GM23338 (cell line): Measurements from ENCODE around the gene SEL1L3.

Experiments
- CREB1 ChIP-seq: fragments of 250-450 bp; sonication (Bioruptor Pico); IDR thresholded peaks from 2 replicates; pipeline ENCODE4 v1.5.0; 2020; ENCODE audit warnings: low read depth, mild to moderate bottlenecking, moderate library complexity
- EZH2 ChIP-seq: fragments of 200-600 bp; sonication (generic); IDR thresholded peaks from one replicate; pipeline ENCODE4 v1.8.0; 2017; ENCODE audit warnings: antibody characterized with exemption, mild to moderate bottlenecking, low read depth; ENCODE audit not compliant: unreplicated experiment
- EZH2phosphoT487 ChIP-seq: fragments of 200-600 bp; sonication (generic); IDR thresholded peaks from one replicate; pipeline ENCODE4 v1.8.1; 2018; ENCODE audit warnings: antibody characterized with exemption; ENCODE audit not compliant: unreplicated experiment
- JUNB ChIP-seq: IDR thresholded peaks from one replicate; pipeline ENCODE4 v1.6.1; 2016; ENCODE audit warnings: antibody characterized with exemption; ENCODE audit not compliant: unreplicated experiment
- NANOG ChIP-seq: IDR thresholded peaks from 2 replicates; pipeline ENCODE4 v1.6.1; 2016; ENCODE audit warnings: antibody characterized with exemption, borderline replicate concordance
- POLR2AphosphoS5 ChIP-seq: IDR thresholded peaks from 2 replicates; pipeline ENCODE4 v1.6.1; 2016; ENCODE audit warnings: antibody characterized with exemption, low read depth
- STAT1 ChIP-seq: IDR thresholded peaks from one replicate; pipeline ENCODE4 v1.6.1; 2016; ENCODE audit warnings: antibody characterized with exemption; ENCODE audit not compliant: unreplicated experiment
- ZNF114 ChIP-seq: fragments of 250-450 bp; sonication (Bioruptor Pico); IDR thresholded peaks from 2 replicates; pipeline ENCODE4 v1.5.0; 2020; ENCODE audit warnings: mild to moderate bottlenecking, moderate library complexity
- ZNF331 ChIP-seq: fragments of 250-450 bp; sonication (Bioruptor Pico); IDR thresholded peaks from 2 replicates; pipeline ENCODE4 v1.5.0; 2020; ENCODE audit warnings: low read depth, mild to moderate bottlenecking, moderate library complexity
- TF ChIP-seq, protein P1 (sequence below): IDR thresholded peaks from one replicate; pipeline ENCODE4 v1.6.1; 2018; ENCODE audit warnings: antibody characterized with exemption; ENCODE audit not compliant: unreplicated experiment
- TF ChIP-seq, protein P2 (sequence below), 2 experiments: fragments of 200-600 bp in 1 of 2; sonication (generic) in 1 of 2; conservative IDR thresholded peaks; 2 replicates each; pipeline versions ENCODE4 v1.5.1 to v1.6.1; 2016 to 2017; ENCODE audit warnings: antibody characterized with exemption in 2 of 2, low read depth in 2 of 2, mild to moderate bottlenecking in 2 of 2, moderate library complexity in 1 of 2
- TF ChIP-seq, protein P3 (sequence below): IDR thresholded peaks from 2 replicates; pipeline ENCODE4 v1.6.1; 2016; ENCODE audit warnings: antibody characterized with exemption
- TF ChIP-seq, protein P4 (sequence below): fragments of 250-450 bp; sonication (Bioruptor Pico); IDR thresholded peaks from 2 replicates; pipeline ENCODE4 v1.5.0; 2020; ENCODE audit warnings: mild to moderate bottlenecking, moderate library complexity

DNA sequence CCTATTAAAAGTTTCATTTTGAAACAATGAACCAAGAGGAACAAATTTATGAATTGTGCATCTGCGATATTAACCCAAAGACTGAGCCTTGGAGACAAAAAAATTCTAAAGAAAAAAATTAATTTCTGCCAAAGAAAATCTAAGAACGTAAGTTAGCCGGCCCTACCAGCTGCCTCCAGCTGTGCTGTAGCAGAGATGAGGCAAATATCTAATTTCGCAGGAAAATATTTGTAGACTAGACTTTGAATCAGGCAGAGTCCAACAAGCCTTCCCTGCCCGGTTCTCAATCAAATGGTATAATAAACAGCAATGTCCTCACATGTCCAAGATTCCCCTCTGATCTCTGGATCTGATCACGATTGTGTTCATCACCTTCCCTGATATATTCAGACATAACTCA, 30.0 kb upstream of the SEL1L3 start:
- TF ChIP-seq, protein P1, sequence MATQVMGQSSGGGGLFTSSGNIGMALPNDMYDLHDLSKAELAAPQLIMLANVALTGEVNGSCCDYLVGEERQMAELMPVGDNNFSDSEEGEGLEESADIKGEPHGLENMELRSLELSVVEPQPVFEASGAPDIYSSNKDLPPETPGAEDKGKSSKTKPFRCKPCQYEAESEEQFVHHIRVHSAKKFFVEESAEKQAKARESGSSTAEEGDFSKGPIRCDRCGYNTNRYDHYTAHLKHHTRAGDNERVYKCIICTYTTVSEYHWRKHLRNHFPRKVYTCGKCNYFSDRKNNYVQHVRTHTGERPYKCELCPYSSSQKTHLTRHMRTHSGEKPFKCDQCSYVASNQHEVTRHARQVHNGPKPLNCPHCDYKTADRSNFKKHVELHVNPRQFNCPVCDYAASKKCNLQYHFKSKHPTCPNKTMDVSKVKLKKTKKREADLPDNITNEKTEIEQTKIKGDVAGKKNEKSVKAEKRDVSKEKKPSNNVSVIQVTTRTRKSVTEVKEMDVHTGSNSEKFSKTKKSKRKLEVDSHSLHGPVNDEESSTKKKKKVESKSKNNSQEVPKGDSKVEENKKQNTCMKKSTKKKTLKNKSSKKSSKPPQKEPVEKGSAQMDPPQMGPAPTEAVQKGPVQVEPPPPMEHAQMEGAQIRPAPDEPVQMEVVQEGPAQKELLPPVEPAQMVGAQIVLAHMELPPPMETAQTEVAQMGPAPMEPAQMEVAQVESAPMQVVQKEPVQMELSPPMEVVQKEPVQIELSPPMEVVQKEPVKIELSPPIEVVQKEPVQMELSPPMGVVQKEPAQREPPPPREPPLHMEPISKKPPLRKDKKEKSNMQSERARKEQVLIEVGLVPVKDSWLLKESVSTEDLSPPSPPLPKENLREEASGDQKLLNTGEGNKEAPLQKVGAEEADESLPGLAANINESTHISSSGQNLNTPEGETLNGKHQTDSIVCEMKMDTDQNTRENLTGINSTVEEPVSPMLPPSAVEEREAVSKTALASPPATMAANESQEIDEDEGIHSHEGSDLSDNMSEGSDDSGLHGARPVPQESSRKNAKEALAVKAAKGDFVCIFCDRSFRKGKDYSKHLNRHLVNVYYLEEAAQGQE, result no peak
- TF ChIP-seq, protein P2, sequence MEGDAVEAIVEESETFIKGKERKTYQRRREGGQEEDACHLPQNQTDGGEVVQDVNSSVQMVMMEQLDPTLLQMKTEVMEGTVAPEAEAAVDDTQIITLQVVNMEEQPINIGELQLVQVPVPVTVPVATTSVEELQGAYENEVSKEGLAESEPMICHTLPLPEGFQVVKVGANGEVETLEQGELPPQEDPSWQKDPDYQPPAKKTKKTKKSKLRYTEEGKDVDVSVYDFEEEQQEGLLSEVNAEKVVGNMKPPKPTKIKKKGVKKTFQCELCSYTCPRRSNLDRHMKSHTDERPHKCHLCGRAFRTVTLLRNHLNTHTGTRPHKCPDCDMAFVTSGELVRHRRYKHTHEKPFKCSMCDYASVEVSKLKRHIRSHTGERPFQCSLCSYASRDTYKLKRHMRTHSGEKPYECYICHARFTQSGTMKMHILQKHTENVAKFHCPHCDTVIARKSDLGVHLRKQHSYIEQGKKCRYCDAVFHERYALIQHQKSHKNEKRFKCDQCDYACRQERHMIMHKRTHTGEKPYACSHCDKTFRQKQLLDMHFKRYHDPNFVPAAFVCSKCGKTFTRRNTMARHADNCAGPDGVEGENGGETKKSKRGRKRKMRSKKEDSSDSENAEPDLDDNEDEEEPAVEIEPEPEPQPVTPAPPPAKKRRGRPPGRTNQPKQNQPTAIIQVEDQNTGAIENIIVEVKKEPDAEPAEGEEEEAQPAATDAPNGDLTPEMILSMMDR (conservative IDR thresholded peaks at IDR 0.05; ENCODE audit: low read depth in 2 of 2), result no peak
- TF ChIP-seq POLR2AphosphoS5 (no peak), JUNB (no peak), EZH2 (no peak), ZNF114 (CRISPR knock-in tag) (no peak), EZH2phosphoT487 (no peak), NANOG (no peak), ZNF331 (CRISPR knock-in tag) (no peak), CREB1 (CRISPR knock-in tag) (no peak), STAT1 (no peak)
- TF ChIP-seq, protein P3, sequence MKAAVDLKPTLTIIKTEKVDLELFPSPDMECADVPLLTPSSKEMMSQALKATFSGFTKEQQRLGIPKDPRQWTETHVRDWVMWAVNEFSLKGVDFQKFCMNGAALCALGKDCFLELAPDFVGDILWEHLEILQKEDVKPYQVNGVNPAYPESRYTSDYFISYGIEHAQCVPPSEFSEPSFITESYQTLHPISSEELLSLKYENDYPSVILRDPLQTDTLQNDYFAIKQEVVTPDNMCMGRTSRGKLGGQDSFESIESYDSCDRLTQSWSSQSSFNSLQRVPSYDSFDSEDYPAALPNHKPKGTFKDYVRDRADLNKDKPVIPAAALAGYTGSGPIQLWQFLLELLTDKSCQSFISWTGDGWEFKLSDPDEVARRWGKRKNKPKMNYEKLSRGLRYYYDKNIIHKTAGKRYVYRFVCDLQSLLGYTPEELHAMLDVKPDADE, result no peak
- TF ChIP-seq, protein P4, sequence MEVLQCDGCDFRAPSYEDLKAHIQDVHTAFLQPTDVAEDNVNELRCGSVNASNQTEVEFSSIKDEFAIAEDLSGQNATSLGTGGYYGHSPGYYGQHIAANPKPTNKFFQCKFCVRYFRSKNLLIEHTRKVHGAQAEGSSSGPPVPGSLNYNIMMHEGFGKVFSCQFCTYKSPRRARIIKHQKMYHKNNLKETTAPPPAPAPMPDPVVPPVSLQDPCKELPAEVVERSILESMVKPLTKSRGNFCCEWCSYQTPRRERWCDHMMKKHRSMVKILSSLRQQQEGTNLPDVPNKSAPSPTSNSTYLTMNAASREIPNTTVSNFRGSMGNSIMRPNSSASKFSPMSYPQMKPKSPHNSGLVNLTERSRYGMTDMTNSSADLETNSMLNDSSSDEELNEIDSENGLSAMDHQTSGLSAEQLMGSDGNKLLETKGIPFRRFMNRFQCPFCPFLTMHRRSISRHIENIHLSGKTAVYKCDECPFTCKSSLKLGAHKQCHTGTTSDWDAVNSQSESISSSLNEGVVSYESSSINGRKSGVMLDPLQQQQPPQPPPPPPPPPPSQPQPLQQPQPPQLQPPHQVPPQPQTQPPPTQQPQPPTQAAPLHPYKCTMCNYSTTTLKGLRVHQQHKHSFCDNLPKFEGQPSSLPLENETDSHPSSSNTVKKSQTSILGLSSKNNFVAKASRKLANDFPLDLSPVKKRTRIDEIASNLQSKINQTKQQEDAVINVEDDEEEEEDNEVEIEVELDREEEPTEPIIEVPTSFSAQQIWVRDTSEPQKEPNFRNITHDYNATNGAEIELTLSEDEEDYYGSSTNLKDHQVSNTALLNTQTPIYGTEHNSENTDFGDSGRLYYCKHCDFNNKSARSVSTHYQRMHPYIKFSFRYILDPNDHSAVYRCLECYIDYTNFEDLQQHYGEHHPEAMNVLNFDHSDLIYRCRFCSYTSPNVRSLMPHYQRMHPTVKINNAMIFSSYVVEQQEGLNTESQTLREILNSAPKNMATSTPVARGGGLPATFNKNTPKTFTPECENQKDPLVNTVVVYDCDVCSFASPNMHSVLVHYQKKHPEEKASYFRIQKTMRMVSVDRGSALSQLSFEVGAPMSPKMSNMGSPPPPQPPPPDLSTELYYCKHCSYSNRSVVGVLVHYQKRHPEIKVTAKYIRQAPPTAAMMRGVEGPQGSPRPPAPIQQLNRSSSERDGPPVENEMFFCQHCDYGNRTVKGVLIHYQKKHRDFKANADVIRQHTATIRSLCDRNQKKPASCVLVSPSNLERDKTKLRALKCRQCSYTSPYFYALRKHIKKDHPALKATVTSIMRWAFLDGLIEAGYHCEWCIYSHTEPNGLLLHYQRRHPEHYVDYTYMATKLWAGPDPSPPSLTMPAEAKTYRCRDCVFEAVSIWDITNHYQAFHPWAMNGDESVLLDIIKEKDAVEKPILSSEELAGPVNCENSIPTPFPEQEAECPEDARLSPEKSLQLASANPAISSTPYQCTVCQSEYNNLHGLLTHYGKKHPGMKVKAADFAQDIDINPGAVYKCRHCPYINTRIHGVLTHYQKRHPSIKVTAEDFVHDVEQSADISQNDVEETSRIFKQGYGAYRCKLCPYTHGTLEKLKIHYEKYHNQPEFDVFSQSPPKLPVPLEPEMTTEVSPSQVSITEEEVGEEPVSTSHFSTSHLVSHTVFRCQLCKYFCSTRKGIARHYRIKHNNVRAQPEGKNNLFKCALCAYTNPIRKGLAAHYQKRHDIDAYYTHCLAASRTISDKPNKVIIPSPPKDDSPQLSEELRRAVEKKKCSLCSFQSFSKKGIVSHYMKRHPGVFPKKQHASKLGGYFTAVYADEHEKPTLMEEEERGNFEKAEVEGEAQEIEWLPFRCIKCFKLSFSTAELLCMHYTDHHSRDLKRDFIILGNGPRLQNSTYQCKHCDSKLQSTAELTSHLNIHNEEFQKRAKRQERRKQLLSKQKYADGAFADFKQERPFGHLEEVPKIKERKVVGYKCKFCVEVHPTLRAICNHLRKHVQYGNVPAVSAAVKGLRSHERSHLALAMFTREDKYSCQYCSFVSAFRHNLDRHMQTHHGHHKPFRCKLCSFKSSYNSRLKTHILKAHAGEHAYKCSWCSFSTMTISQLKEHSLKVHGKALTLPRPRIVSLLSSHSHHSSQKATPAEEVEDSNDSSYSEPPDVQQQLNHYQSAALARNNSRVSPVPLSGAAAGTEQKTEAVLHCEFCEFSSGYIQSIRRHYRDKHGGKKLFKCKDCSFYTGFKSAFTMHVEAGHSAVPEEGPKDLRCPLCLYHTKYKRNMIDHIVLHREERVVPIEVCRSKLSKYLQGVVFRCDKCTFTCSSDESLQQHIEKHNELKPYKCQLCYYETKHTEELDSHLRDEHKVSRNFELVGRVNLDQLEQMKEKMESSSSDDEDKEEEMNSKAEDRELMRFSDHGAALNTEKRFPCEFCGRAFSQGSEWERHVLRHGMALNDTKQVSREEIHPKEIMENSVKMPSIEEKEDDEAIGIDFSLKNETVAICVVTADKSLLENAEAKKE, result no peak
